ENCODE results near the gene TXNRD1. TPM values are rescaled to one million over a fixed set of nuclear protein-coding genes. Genes with fewer than 3 reads are reported as not detected.
"Not testable (repeated sequence)": the region's sequence is repeated elsewhere in the genome, so short reads cannot be mapped to it uniquely, and the experiment has no call there.

TXNRD1 gene
- total and polyA plus RNA-seq, 2 experiments from 2014 or later = 43.5 to 74.9 TPM

- Histone ChIP-seq H3K4me3 (no peak overlapping the region), H3K27ac (no peak overlapping the region), H3K9me3 (ENCODE audit: low read depth) (no peaks in the 10 kb centered on the region), H3K4me1 (ENCODE audit: low read depth) (no peaks in the 10 kb centered on the region), H3K27me3 (no peaks in the 10 kb centered on the region), H3K36me3 (no peaks in the 10 kb centered on the region)
- TF ChIP-seq CTCF (IDR thresholded peaks at IDR 0.05; ENCODE audit: low read depth, low read length) = no peak
- DNase-seq (ENCODE audit: low read depth in 1 of 2, low spot score in 1 of 2) = no peak
These were observed 169.9 kb downstream of the TXNRD1 start for GRCh38 chr12:104385510-104385909.

- DNase-seq (ENCODE audit: low read depth in 1 of 2, low spot score in 1 of 2) = no peak
- H3K4me3 ChIP-seq = no peak overlapping the region
- no peaks in the 10 kb centered on the region for H3K27me3 ChIP-seq
- no peaks in the 10 kb centered on the region for H3K9me3 ChIP-seq (ENCODE audit: low read depth)
- no peaks in the 10 kb centered on the region for H3K36me3 ChIP-seq
- H3K4me1 ChIP-seq (ENCODE audit: low read depth) = no peaks in the 10 kb centered on the region
- H3K27ac ChIP-seq = no peak overlapping the region
- no peak for TF ChIP-seq CTCF (IDR thresholded peaks at IDR 0.05; ENCODE audit: low read depth, low read length)
These were observed 170.9 kb downstream of the TXNRD1 start for GRCh38 chr12:104386461-104386860.

- no peaks in the 10 kb centered on the region for H3K9me3 ChIP-seq (ENCODE audit: low read depth)
- no peaks in the 10 kb centered on the region for H3K36me3 ChIP-seq
- H3K4me1 ChIP-seq (ENCODE audit: low read depth) = no peaks in the 10 kb centered on the region
- DNase-seq (ENCODE audit: low read depth in 1 of 2, low spot score in 1 of 2) = peak; percentile 61 to 63
- H3K27ac ChIP-seq = no peak overlapping the region
- no peaks in the 10 kb centered on the region for H3K27me3 ChIP-seq
- TF ChIP-seq CTCF (IDR thresholded peaks at IDR 0.05; ENCODE audit: low read depth, low read length) = no peak
- H3K4me3 ChIP-seq = no peak overlapping the region
These were observed 171.6 kb downstream of the TXNRD1 start for GRCh38 chr12:104387190-104387589.

- not testable (repeated sequence) for H3K4me3 ChIP-seq; H3K4me1 ChIP-seq (ENCODE audit: low read depth); H3K9me3 ChIP-seq (ENCODE audit: low read depth); H3K27me3 ChIP-seq; H3K27ac ChIP-seq; H3K36me3 ChIP-seq; DNase-seq (ENCODE audit: low read depth in 1 of 2, low spot score in 1 of 2)
These were observed 178.5 kb downstream of the TXNRD1 start for GRCh38 chr12:104394086-104394485.

Other genes with a start within 250 kb of the TXNRD1 start
- gene TDG, start 249.9 kb upstream of the TXNRD1 start, total RNA-seq = 31.7 and 47.8 TPM in 2 replicates
- gene TDG, start 249.9 kb upstream of the TXNRD1 start, polyA plus RNA-seq = 28.3 and 33.7 TPM in 2 replicates
- gene GLT8D2, start 165.6 kb upstream of the TXNRD1 start, total RNA-seq = 3.2 and 5.9 TPM in 2 replicates
- 6.3 and 17.4 TPM in 2 replicates for gene GLT8D2, start 165.6 kb upstream of the TXNRD1 start, polyA plus RNA-seq
- 11.1 and 14.7 TPM in 2 replicates for gene HCFC2, start 151.2 kb upstream of the TXNRD1 start, total RNA-seq
- 9.3 and 16.0 TPM in 2 replicates for gene HCFC2, start 151.2 kb upstream of the TXNRD1 start, polyA plus RNA-seq
- gene NFYB, start 77.6 kb upstream of the TXNRD1 start, total RNA-seq = 86.2 and 115 TPM in 2 replicates
- 150 and 189 TPM in 2 replicates for gene NFYB, start 77.6 kb upstream of the TXNRD1 start, polyA plus RNA-seq
- 1.8 and 3.3 TPM in 2 replicates for gene EID3, start 88.0 kb downstream of the TXNRD1 start, total RNA-seq
- gene EID3, start 88.0 kb downstream of the TXNRD1 start, polyA plus RNA-seq = 2.7 and 3.0 TPM in 2 replicates
- gene CHST11, start 241.2 kb downstream of the TXNRD1 start, total RNA-seq = 29.8 and 39.8 TPM in 2 replicates
- 20.5 and 24.2 TPM in 2 replicates for gene CHST11, start 241.2 kb downstream of the TXNRD1 start, polyA plus RNA-seq

Measured in cardiac muscle cell (in vitro differentiated cells and primary cell).